PC-3 (cell line): ENCODE results near the gene THAP4. TPM values are rescaled to one million over a fixed set of nuclear protein-coding genes. Genes with fewer than 3 reads are reported as not detected.

ENCODE experiments used
- ATAC-seq: fragments of 200-7000 bp; cut with Tn5 transposase; 2 replicates; pipeline ENCODE4 v1.9.1; 2020; ENCODE audit warnings: mild to moderate bottlenecking, moderate library complexity
- BruUV-seq: library from RNA; stranded (reverse); fragments of 400-500 nt; replicated peaks from 2 replicates; lab custom pipeline; 2021; lab: Mats Ljungman, UMichigan
- CTCF ChIA-PET: fragments of 300-600 bp; sonication (Branson Sonifier 250); formaldehyde crosslinking; loops from one replicate; lab custom pipeline; 2022; ENCODE audit warnings: antibody characterized with exemption; lab: Charles Lee
- POLR2A ChIA-PET: fragments of 300-600 bp; sonication (Branson Sonifier 250); formaldehyde crosslinking; loops from one replicate; lab custom pipeline; 2022; ENCODE audit warnings: antibody characterized with exemption; ENCODE audit not compliant: unreplicated experiment; lab: Charles Lee
- DNase-seq: peaks from one replicate; pipeline ENCODE4 v3.0.0-alpha.2; 2015
- H2AFZ ChIP-seq: fragments of 300-600 bp; sonication (generic); 2 replicates; pipeline ENCODE4 v1.6.0; 2016; ENCODE audit warnings: antibody characterized with exemption, low read length
- H3F3A ChIP-seq: fragments of 300-600 bp; sonication (generic); one replicate; pipeline ENCODE4 v1.6.0; 2017; ENCODE audit warnings: antibody characterized with exemption, low read length, control low read depth, mild to moderate bottlenecking; ENCODE audit not compliant: unreplicated experiment
- H3K27ac ChIP-seq: fragments of 300-600 bp; sonication (generic); 2 replicates; pipeline ENCODE4 v1.5.1; 2016; ENCODE audit warnings: mild to moderate bottlenecking, low read length
- H3K27me3 ChIP-seq: fragments of 300-600 bp; sonication (generic); 2 replicates; pipeline ENCODE4 v1.6.1; 2016; ENCODE audit warnings: low read length, mixed read lengths
- H3K36me3 ChIP-seq: fragments of 300-600 bp; sonication (generic); 2 replicates; pipeline ENCODE4 v1.6.1; 2016; ENCODE audit warnings: low read depth, mixed run types, low read length, mixed read lengths
- H3K4me1 ChIP-seq: fragments of 300-600 bp; sonication (generic); 2 replicates; pipeline ENCODE4 v1.5.1; 2016; ENCODE audit warnings: low read length; ENCODE audit not compliant: insufficient read depth
- H3K4me2 ChIP-seq: fragments of 300-600 bp; sonication (generic); 2 replicates; pipeline ENCODE4 v1.6.0; 2016; ENCODE audit warnings: low read length
- H3K4me3 ChIP-seq: fragments of 300-600 bp; sonication (generic); 2 replicates; pipeline ENCODE4 v1.5.1; 2016; ENCODE audit warnings: mild to moderate bottlenecking, low read length, mixed read lengths
- H3K79me2 ChIP-seq: fragments of 300-600 bp; sonication (generic); 2 replicates; pipeline ENCODE4 v1.6.1; 2017; ENCODE audit warnings: low read length, mixed read lengths
- H3K9ac ChIP-seq: fragments of 300-600 bp; sonication (generic); 2 replicates; pipeline ENCODE4 v1.6.0; 2016; ENCODE audit warnings: mild to moderate bottlenecking, low read length
- H3K9me2 ChIP-seq: fragments of 300-600 bp; sonication (generic); replicated peaks from 2 replicates; pipeline ENCODE4 v1.6.1; 2016; ENCODE audit warnings: mixed run types, low read length, mixed read lengths
- H3K9me3 ChIP-seq: fragments of 300-600 bp; sonication (generic); 2 replicates; pipeline ENCODE4 v1.6.1; 2016; ENCODE audit warnings: low read length, mixed read lengths
- H4K20me1 ChIP-seq: fragments of 300-600 bp; sonication (generic); 2 replicates; pipeline ENCODE4 v1.6.1; 2016; ENCODE audit warnings: low read length, mixed read lengths
- CTCF ChIP-seq: fragments of 300-600 bp; sonication (generic); conservative IDR thresholded peaks from 2 replicates; pipeline ENCODE4 v1.5.1; 2017; ENCODE audit warnings: antibody characterized with exemption, low read depth, mild to moderate bottlenecking, low read length
- EZH2 ChIP-seq: fragments of 300-600 bp; sonication (generic); IDR thresholded peaks from one replicate; pipeline ENCODE4 v1.6.1; 2017; ENCODE audit warnings: antibody characterized with exemption, mild to moderate bottlenecking, low read length; ENCODE audit not compliant: unreplicated experiment
- EZH2phosphoT487 ChIP-seq: fragments of 300-600 bp; sonication (generic); IDR thresholded peaks from 2 replicates; pipeline ENCODE4 v1.6.1; 2018; ENCODE audit warnings: mild to moderate bottlenecking, antibody characterized with exemption, low read length, borderline replicate concordance
- intact Hi-C: fragments of 100-400 bp; cut with micrococcal nuclease; formaldehyde crosslinking; loops from 2 replicates; pipeline ENCODE4 v1.9.0; 2023
- total RNA-seq: library from RNA; depleted of rRNA; stranded (reverse); fragments of >200 nt; gene quantifications from 2 replicates; pipeline ENCODE4 v1.2.3, GENCODE V29; 2014

THAP4 gene
- total RNA-seq, 1 experiment from 2014 or later: 75.1 TPM

GRCh38 chr2:241678784-241679540 is 42.0 kb upstream of the THAP4 start:
- intact Hi-C loops: no loop called here
- no peaks in the 10 kb centered on the region for H3K9me3 ChIP-seq
- H3K4me3 ChIP-seq: no peak overlapping the region
- no peak overlapping the region for H3K4me2 ChIP-seq
- DNase-seq: no peak
- no peak overlapping the region for H2AFZ ChIP-seq
- POLR2A ChIA-PET: interaction anchor here (0.6 kb wide), 1 partner anchor 23 kb away, joined by 6 read pairs; no protein-coding TSS in a partner anchor
- CTCF ChIA-PET: no interaction called here
- H3F3A ChIP-seq: no peaks in the 10 kb centered on the region
- H3K9ac ChIP-seq: no peak overlapping the region
- H3K9me2 ChIP-seq: no peaks in the 10 kb centered on the region
- BruUV-seq: no TSS peak
- no peaks in the 10 kb centered on the region for H4K20me1 ChIP-seq
- H3K27me3 ChIP-seq: no peaks in the 10 kb centered on the region
- H3K27ac ChIP-seq: no peak overlapping the region
- peaks cover 31% of the 10 kb centered on the region for H3K36me3 ChIP-seq
- ATAC-seq: no peak
- H3K79me2 ChIP-seq: peaks cover 37% of the 10 kb centered on the region
- H3K4me1 ChIP-seq: peaks cover 18% of the 10 kb centered on the region
- TF ChIP-seq EZH2phosphoT487 (no peak), EZH2 (no peak), CTCF (no peak)

- Histone ChIP-seq H3K79me2 (peaks cover 31% of the 10 kb centered on the region), H3K36me3 (peaks cover 25% of the 10 kb centered on the region), H3K9ac (no peak overlapping the region), H3K27me3 (no peaks in the 10 kb centered on the region), H4K20me1 (no peaks in the 10 kb centered on the region), H2AFZ (no peak overlapping the region), H3K9me2 (no peaks in the 10 kb centered on the region), H3K27ac (no peak overlapping the region), H3K4me1 (peaks cover 18% of the 10 kb centered on the region), H3K4me2 (no peak overlapping the region), H3F3A (no peaks in the 10 kb centered on the region), H3K4me3 (no peak overlapping the region), H3K9me3 (no peaks in the 10 kb centered on the region)
- ChIA-PET CTCF (no interaction called here), POLR2A (no interaction called here)
- BruUV-seq: no TSS peak
- no peak for TF ChIP-seq EZH2phosphoT487
- TF ChIP-seq EZH2: no peak
- no peak for TF ChIP-seq CTCF
- DNase-seq (no peak), ATAC-seq (no peak)
- intact Hi-C loops: no loop called here
Observed at GRCh38 chr2:241678307-241678706, 41.3 kb upstream of the THAP4 start.

- intact Hi-C loops: no loop called here
- Histone ChIP-seq H3K36me3 (peaks cover 19% of the 10 kb centered on the region), H3K27me3 (no peaks in the 10 kb centered on the region), H3K4me3 (no peak overlapping the region), H4K20me1 (no peaks in the 10 kb centered on the region), H3K27ac (no peak overlapping the region), H3K4me1 (peaks cover 18% of the 10 kb centered on the region), H3K9me3 (no peaks in the 10 kb centered on the region), H2AFZ (no peak overlapping the region), H3K79me2 (peaks cover 22% of the 10 kb centered on the region), H3K9ac (no peak overlapping the region), H3K4me2 (no peak overlapping the region), H3K9me2 (no peaks in the 10 kb centered on the region), H3F3A (no peaks in the 10 kb centered on the region)
- ATAC-seq (no peak), DNase-seq (no peak)
- CTCF ChIA-PET: no interaction called here
- TF ChIP-seq EZH2 (no peak), EZH2phosphoT487 (no peak), CTCF (no peak)
- POLR2A ChIA-PET: no interaction called here
- BruUV-seq: no TSS peak
Observed at GRCh38 chr2:241677392-241677791, 40.4 kb upstream of the THAP4 start.
